CD4-positive, alpha-beta T cell (primary cell): Measurements from ENCODE around the gene FAM151B. TPM values are rescaled to one million over a fixed set of nuclear protein-coding genes. Genes with fewer than 3 reads are reported as not detected.

Experiments
- ATAC-seq: fragments of 200-7000 bp; cut with Tn5 transposase; one replicate; pipeline ENCODE4 v1.10.0; 2022; ENCODE audit warnings: mild to moderate bottlenecking; ENCODE audit not compliant: poor library complexity
- CTCF ChIA-PET: fragments of 350-600 bp; sonication (Branson Sonifier 250); formaldehyde crosslinking; loops from one replicate; lab custom pipeline; 2021; ENCODE audit warnings: antibody characterized with exemption, inconsistent platforms; lab: Charles Lee
- POLR2A ChIA-PET: fragments of 350-600 bp; sonication (Branson Sonifier 250); formaldehyde crosslinking; loops from one replicate; lab custom pipeline; 2021; ENCODE audit warnings: antibody characterized with exemption, inconsistent platforms; lab: Charles Lee
- DNase-seq, 14 experiments: peaks; one replicate each; pipeline ENCODE4 v3.0.0-alpha.2; 2013 to 2020; ENCODE audit warnings: mixed read lengths in 2 of 14
- H3K27ac ChIP-seq, 2 donors: one replicate each; pipeline versions ENCODE4 v1.5.1 to v1.7.0; 2013; ENCODE audit warnings: low read length in 2 of 2, low read depth in 1 of 2, mild to moderate bottlenecking in 1 of 2
- H3K27me3 ChIP-seq, 2 experiments: 1 replicate in 1 of 2; 2 replicates in 1 of 2; pipeline versions ENCODE4 v1.6.1 to v1.7.0; 2013; ENCODE audit warnings: low read length in 2 of 2, control low read depth in 1 of 2, mild to moderate bottlenecking in 1 of 2, moderate library complexity in 1 of 2; ENCODE audit not compliant: insufficient read depth in 2 of 2, control insufficient read depth in 1 of 2
- H3K36me3 ChIP-seq: one replicate; pipeline ENCODE4 v1.6.1; 2013; ENCODE audit warnings: low read length, control low read depth; ENCODE audit not compliant: insufficient read depth
- H3K4me1 ChIP-seq: one replicate; pipeline ENCODE4 v1.6.1; 2013; ENCODE audit warnings: low read length, control low read depth; ENCODE audit not compliant: insufficient read depth
- H3K4me3 ChIP-seq: one replicate; pipeline ENCODE4 v1.5.1; 2013; ENCODE audit warnings: mild to moderate bottlenecking, low read length, moderate library complexity
- H3K9me3 ChIP-seq, 2 experiments: 1 replicate in 1 of 2; 2 replicates in 1 of 2; pipeline versions ENCODE4 v1.6.1 to v1.7.0; 2013; ENCODE audit warnings: low read length in 2 of 2, mild to moderate bottlenecking in 2 of 2, control low read depth in 1 of 2, moderate library complexity in 1 of 2; ENCODE audit not compliant: control insufficient read depth in 1 of 2, insufficient read depth in 1 of 2
- H3K27ac Mint-ChIP-seq: one replicate; pipeline ENCODE4 v1.8.0; 2020; ENCODE audit warnings: mixed read lengths
- H3K27me3 Mint-ChIP-seq: one replicate; pipeline ENCODE4 v1.8.0; 2021; ENCODE audit warnings: mixed read lengths
- H3K36me3 Mint-ChIP-seq: one replicate; pipeline ENCODE4 v1.8.0; 2021; ENCODE audit warnings: low read depth, mixed read lengths
- H3K4me1 Mint-ChIP-seq: one replicate; pipeline ENCODE4 v1.8.0; 2021; ENCODE audit warnings: low read depth, mixed read lengths
- H3K4me3 Mint-ChIP-seq: one replicate; pipeline ENCODE4 v1.8.0; 2020; ENCODE audit warnings: mild to moderate bottlenecking, mixed read lengths
- H3K9me3 Mint-ChIP-seq: one replicate; pipeline ENCODE4 v1.8.0; 2020; ENCODE audit warnings: mixed read lengths
- CTCF ChIP-seq: fragments of 200-600 bp; IDR thresholded peaks from one replicate; pipeline ENCODE4 v1.8.0; 2022; ENCODE audit warnings: antibody characterized with exemption, mild to moderate bottlenecking
- intact Hi-C, 2 experiments: fragments of 100-400 bp; cut with DNase I in 1 of 2; cut with micrococcal nuclease in 1 of 2; formaldehyde crosslinking; loops; one replicate each; pipeline versions ENCODE4 v1.15.1 to v1.9.0; 2023 to 2025; cut with DNase I, micrococcal nuclease
- total RNA-seq, 174 experiments: library from RNA in 2 of 174; stranded (reverse) in 2 of 174; gene quantifications; one replicate each; pipeline ENCODE4 v1.2.3 and lab custom pipeline; 2021 to 2026

FAM151B gene
- total RNA-seq, 2 experiments from 2014 or later, result 0.33 to 0.61 TPM

- no peak overlapping the region for H3K4me3 Mint-ChIP-seq
- Histone ChIP-seq H3K4me3 (no peak overlapping the region), H3K27me3 (no peaks in the 10 kb centered on the region), H3K9me3 (no peaks in the 10 kb centered on the region), H3K4me1 (no peaks in the 10 kb centered on the region), H3K36me3 (no peaks in the 10 kb centered on the region), H3K27ac (no peak overlapping the region)
- no peaks in the 10 kb centered on the region for H3K4me1 Mint-ChIP-seq
- H3K9me3 Mint-ChIP-seq, result no peaks in the 10 kb centered on the region
- no peaks in the 10 kb centered on the region for H3K27me3 Mint-ChIP-seq
- ChIA-PET CTCF (interaction anchor here (0.6 kb wide), 1 partner anchor 875 kb away, joined by 3 read pairs; no protein-coding TSS in a partner anchor), POLR2A (no interaction called here)
- no peak overlapping the region for H3K27ac Mint-ChIP-seq
- H3K36me3 Mint-ChIP-seq, result no peaks in the 10 kb centered on the region
- ATAC-seq, result no peak
- no peak for DNase-seq
- intact Hi-C loops, result no loop called here
- TF ChIP-seq CTCF, result no peak
Observed at GRCh38 chr5:80495891-80496290, 8.0 kb downstream of the FAM151B start.

GRCh38 chr5:80502800-80503199, 14.9 kb downstream of the FAM151B start:
- no peak for ATAC-seq
- Histone ChIP-seq H3K27ac (no peak overlapping the region), H3K9me3 (no peaks in the 10 kb centered on the region), H3K4me3 (no peak overlapping the region), H3K4me1 (no peaks in the 10 kb centered on the region), H3K27me3 (no peaks in the 10 kb centered on the region), H3K36me3 (no peaks in the 10 kb centered on the region)
- no peaks in the 10 kb centered on the region for H3K9me3 Mint-ChIP-seq
- TF ChIP-seq CTCF, result no peak
- intact Hi-C loops, result no loop called here
- no peaks in the 10 kb centered on the region for H3K27me3 Mint-ChIP-seq
- POLR2A ChIA-PET, result no interaction called here
- H3K4me1 Mint-ChIP-seq, result peaks cover 6% of the 10 kb centered on the region
- DNase-seq, result no peak
- H3K36me3 Mint-ChIP-seq, result no peaks in the 10 kb centered on the region
- no peak overlapping the region for H3K4me3 Mint-ChIP-seq
- no peak overlapping the region for H3K27ac Mint-ChIP-seq
- CTCF ChIA-PET, result no interaction called here

- H3K27me3 Mint-ChIP-seq, result no peaks in the 10 kb centered on the region
- DNase-seq (peak in 3 of 14 experiments; percentile 12 to 21 (median 21)), ATAC-seq (no peak)
- H3K4me3 Mint-ChIP-seq, result no peak overlapping the region
- no peaks in the 10 kb centered on the region for H3K9me3 Mint-ChIP-seq
- H3K36me3 ChIP-seq, result no peaks in the 10 kb centered on the region
- H3K9me3 ChIP-seq, result no peaks in the 10 kb centered on the region
- no peak overlapping the region for H3K27ac ChIP-seq
- no peaks in the 10 kb centered on the region for H3K36me3 Mint-ChIP-seq
- H3K4me3 ChIP-seq, result no peak overlapping the region
- TF ChIP-seq CTCF, result no peak
- peaks cover 6% of the 10 kb centered on the region for H3K4me1 Mint-ChIP-seq
- CTCF ChIA-PET, result no interaction called here
- H3K4me1 ChIP-seq, result no peaks in the 10 kb centered on the region
- intact Hi-C loops, result no loop called here
- H3K27ac Mint-ChIP-seq, result peak overlapping the region; percentile 10
- POLR2A ChIA-PET, result no interaction called here
- no peaks in the 10 kb centered on the region for H3K27me3 ChIP-seq
Observed at GRCh38 chr5:80503641-80504040, 15.7 kb downstream of the FAM151B start.
